ENCODE results near the gene TMEM134.
"Not testable (repeated sequence)": the region's sequence is repeated elsewhere in the genome, so short reads cannot be mapped to it uniquely, and the experiment has no call there.

The TMEM134 gene

GRCh38 chr11:67500484-67500821, 31.4 kb upstream of the TMEM134 start:
- no peak for DNase-seq

DNA sequence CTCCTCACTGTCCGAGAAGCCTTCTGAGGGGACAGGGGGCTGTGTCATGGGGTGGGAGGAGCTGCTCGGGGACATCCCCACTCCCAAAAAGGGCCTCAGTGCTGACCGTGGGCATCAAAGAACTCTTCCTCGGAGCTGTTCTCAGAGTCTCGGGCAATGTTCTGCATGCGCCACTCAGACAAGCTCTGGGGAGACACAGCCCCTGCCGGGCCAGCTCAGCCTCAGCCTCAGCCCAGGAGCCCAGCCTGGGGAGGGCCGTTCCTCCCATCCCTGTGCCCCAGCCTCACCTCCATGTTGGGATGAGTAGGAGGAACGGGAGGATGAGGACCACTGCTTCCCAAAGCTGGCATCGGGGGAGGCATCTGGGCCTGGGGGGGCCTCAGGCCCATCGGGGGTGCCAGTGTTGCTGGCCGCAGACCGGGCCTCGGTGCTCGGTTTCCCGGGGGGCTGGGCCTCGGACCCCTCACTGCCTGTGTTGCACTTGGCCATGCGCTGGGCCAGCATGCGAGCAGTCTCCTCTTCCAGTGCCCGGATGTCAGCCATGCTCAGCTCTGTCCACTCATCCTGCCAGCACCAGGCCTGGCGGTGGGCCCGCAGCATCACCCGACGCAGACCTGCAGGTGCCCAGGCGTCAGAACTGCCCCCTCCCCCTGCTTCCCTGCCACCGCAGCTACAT, 30.9 kb upstream of the TMEM134 start:
- DNase-seq = no peak

DNA sequence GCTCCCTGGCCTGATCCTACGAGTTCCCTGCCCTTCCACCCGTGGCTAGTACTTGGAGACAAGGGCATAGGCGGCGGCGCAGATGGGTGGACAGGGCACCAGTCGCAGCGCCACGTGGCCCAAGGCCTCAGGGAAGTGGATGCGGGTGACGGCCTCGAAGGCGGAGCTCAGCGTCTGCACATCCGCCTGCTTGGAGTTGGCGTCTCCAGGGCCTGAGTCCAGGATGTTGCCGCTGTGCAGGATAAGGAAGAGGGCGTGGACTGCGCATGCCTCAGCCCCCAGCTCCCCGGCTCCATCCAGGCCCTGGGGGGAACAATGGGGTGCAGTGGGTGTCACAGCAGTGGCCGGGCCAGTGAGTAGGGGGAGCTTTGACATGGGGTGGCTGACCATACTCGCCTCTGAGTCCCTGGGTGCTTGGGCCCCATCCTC, 29.5 kb upstream of the TMEM134 start:
- DNase-seq = no peak

GRCh38 chr11:67497656-67498291, 28.7 kb upstream of the TMEM134 start:
- DNase-seq = no peak

GRCh38 chr11:67496113-67496512, 27.1 kb upstream of the TMEM134 start:
- DNase-seq = no peak

GRCh38 chr11:67495234-67496005, 26.4 kb upstream of the TMEM134 start:
- DNase-seq = no peak

- DNase-seq = no peak
These were observed 25.6 kb upstream of the TMEM134 start for GRCh38 chr11:67494371-67495233.

GRCh38 chr11:67493548-67494370, 24.7 kb upstream of the TMEM134 start:
- no peak for DNase-seq

GRCh38 chr11:67492801-67493547, 23.9 kb upstream of the TMEM134 start:
- no peak for DNase-seq

DNA sequence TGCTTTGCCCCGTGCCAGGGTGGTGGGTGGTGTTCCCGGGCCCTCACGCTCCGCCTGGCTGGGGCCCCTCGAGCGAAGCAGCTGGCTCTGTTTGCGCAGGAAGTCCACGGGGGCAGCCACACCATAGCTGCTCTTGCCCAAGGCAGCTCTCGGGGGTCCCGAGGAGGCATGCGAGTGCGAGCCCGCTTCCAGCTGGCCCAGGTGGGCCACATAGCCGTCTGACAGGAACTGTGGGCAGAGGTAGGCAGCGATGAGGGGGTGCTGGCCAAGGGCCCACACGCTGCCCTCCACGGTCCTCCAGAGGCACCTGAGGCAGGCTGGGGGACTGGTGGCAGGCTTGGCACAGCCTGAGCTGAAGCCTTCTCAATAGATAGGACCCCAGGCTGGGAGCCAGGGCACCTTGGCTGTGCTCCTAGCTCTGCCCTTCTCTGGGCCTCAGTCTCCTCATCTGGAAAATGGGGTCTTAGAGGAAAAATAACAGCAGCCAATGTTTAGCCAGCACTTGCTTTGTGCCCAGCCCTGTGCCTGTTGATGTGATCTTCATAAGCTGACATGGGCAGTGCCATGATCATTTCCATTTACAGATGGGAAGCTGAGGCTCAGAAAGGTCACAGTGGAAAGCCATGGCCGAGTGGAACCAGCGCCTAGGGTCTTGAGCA, 23.1 kb upstream of the TMEM134 start:
- DNase-seq = no peak

DNA sequence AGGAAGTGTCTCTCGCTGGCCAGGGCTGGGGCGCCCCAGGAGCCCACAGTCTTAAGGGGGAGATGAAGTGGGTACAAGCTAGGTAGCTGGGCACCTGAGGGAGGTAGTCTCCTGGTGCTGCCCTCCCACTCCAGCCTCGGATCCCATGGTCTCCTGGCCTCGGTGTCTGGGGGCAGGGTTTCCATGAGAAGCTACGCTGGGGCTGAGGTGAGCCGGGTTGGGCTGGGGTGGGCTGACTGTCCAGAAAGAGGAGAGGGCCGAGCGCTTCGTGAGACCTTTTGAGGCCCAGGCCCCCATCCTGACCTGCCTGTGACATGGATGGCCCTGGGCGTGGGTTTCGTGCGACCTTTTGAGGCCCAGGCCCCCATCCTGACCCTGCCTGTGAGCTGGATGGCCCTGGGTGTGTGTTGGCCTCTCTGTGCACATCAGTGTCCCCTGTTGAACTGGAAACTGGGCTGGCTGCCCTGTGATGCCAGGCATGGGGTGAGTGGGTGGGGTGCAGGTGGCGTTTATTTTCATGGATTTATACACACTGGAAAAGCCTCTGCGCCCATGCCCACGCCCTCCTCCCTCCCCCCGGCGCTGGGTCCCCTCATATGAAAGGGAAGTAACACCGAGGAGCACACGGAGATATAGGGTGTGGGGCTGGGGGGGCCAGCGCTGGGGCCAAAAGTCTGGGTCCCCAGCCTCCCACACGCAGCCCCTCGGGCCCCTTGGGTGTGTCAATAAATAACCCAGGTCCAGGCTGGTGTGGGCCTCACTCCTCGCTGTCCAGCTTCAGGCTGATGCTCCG, 22.4 kb upstream of the TMEM134 start:
- no peak for DNase-seq

- DNase-seq = no peak
These were observed 21.6 kb upstream of the TMEM134 start for GRCh38 chr11:67490727-67491065.

DNA sequence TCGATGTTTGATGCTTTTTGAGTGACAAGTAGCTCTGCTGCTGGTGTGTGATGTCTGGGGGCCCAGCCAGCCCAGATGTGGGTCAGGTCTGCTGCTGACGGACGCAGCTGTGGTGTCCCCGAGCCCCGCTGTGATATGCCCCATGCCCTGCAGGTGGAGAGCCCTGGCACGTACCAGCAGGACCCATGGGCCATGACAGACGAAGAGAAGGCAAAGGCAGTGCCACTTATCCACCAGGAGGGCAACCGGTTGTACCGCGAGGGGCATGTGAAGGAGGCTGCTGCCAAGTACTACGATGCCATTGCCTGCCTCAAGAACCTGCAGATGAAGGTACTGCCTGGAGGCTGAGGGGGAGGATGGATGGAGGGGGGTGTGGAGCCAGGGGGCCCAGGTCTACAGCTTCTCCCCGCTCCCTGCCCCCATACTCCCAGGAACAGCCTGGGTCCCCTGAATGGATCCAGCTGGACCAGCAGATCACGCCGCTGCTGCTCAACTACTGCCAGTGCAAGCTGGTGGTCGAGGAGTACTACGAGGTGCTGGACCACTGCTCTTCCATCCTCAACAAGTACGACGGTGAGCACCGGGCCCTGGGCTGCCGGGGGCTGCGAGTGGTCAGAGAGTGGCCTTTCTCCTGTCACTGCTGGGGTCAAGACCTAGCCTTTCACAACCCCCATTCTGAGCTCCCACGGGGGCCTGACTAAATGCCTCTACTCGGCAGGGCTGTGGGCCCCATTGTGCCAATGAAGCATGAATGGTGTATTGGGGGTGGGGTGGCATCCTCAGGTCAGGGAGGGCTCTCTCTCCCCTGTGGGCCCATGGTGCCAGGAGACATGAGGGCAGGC, 21.1 kb upstream of the TMEM134 start:
- DNase-seq = no peak

GRCh38 chr11:67489203-67489884, 20.3 kb upstream of the TMEM134 start:
- no peak for DNase-seq

GRCh38 chr11:67486481-67487195, 17.6 kb upstream of the TMEM134 start:
- no peak for DNase-seq

- not testable (repeated sequence) for DNase-seq
These were observed 16.9 kb upstream of the TMEM134 start for GRCh38 chr11:67485873-67486361.

- no peak for DNase-seq
These were observed 15.8 kb upstream of the TMEM134 start for GRCh38 chr11:67484847-67485311.

All from activated gamma-delta T cell (primary cell).